ENCODE results near the gene RHOT2. TPM values are rescaled to one million over a fixed set of nuclear protein-coding genes. Genes with fewer than 3 reads are reported as not detected.
A peak's percentile ranks its signal among the peaks of the same experiment; 100 is the strongest.

Gene RHOT2
- total and polyA plus RNA-seq, 2 donors (not counting 3 experiments of a cell fraction or from before 2014, with no cell fraction given), result 106 to 139 TPM

DNA sequence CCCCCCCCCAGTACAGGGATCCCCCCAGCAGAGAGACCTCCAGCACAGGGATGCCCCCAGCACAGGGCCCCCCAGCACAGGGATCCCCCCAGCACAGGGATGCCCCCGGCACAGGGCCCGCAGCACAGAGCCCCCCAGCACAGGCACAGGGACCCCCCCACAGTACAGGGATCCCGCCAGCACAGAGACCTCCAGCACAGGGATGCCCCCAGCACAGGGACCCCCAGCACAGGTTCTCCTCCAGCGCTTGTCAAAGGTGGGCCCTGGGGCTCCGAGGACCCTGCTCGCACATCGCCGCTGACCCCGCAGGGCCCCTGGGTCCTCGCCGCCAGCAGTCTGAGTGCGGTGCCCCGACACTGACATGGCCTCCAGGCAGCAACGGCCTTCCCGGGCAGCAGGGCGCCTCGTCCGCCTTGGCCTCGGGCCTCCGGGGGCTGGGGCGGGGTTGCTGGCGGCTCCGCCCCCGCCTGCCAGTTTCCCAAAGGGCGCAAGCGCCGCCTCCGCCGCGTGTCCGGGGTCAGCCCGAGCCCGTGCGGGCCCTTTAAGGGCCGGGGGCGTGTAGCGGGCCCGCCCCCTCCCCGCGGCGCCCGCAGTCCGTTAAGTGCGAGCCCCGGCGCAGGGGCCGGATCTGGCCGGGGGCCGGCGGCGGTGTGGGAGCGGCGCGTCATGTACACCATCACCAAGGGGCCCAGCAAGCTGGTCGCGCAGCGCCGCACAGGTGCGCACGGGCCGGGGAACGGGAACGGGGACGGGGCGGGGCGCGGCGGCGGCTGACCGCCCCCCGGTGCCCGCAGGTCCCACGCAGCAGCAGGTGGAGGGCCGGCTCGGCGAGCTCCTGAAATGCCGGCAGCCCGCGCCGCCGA is 26.4 kb upstream of the RHOT2 start, which contains the start of gene MCRIP2:
Gene MCRIP2, plus strand, starts transcription at position 503 of the 863 bp plus-strand sequence. Its CDS starts 164 bp downstream, at position 667.
- Histone ChIP-seq H2AFZ (ENCODE audit: low read depth, low read length) (peak within 1 kb of the TSS; percentile 48), H3K4me1 (ENCODE audit: control insufficient read depth, extremely low read depth, insufficient read depth, low read length) (peaks cover 9% of the 10 kb centered on the region), H3K27ac (ENCODE audit: insufficient read depth, low read depth, low read length) (no peak within 1 kb of the TSS), H3K27me3 (ENCODE audit: control insufficient read depth in 2 of 2, insufficient read depth in 2 of 2, low read length in 2 of 2) (no peaks in the 10 kb centered on the region), H3K9ac (replicated peaks; ENCODE audit: extremely low read depth, insufficient read depth, low read length) (peak within 1 kb of the TSS; percentile 25), H3K79me2 (ENCODE audit: control insufficient read depth, insufficient read depth, low read length) (no peaks in the 10 kb centered on the region), H3K9me3 (replicated peaks; ENCODE audit: control insufficient read depth, insufficient read depth, low read length) (no peaks in the 10 kb centered on the region), H3K36me3 (ENCODE audit: control insufficient read depth in 2 of 2, extremely low read depth in 1 of 2, insufficient read depth in 2 of 2, low read length in 2 of 2) (no peaks in the 10 kb centered on the region), H3K4me2 (ENCODE audit: insufficient read depth, low read length) (peak within 1 kb of the TSS; percentile 4), H4K20me1 (replicated peaks; ENCODE audit: control insufficient read depth, extremely low read depth, insufficient read depth, low read length) (no peaks in the 10 kb centered on the region), H3K4me3 (replicated peaks in 1 of 3; ENCODE audit: insufficient read depth in 1 of 3, low read depth in 1 of 3, low read length in 3 of 3) (peak within 1 kb of the TSS; percentile 32 to 52 (median 36)), H3K9me1 (replicated peaks; ENCODE audit: control insufficient read depth, extremely low read depth, insufficient read depth, low read length) (no peaks in the 10 kb centered on the region)
- CTCF ChIA-PET, result interaction anchor here (1.0 kb wide), 1 partner anchor 16 kb away, joined by 3 read pairs; no protein-coding TSS in a partner anchor
- dilution Hi-C loops (cut with MboI; ENCODE audit: extremely low pct_ligation_motif_present, low sequenced_read_pairs) (no loop called here), intact Hi-C loops (cut with micrococcal nuclease) (no loop called here)
- FAIRE-seq (peak; percentile 93), DNase-seq (ENCODE audit: low read depth, low spot score) (peak; percentile 62)
- BruUV-seq (replicated peaks), result no TSS peak
- no peak for TF ChIP-seq EZH2 (IDR thresholded peaks at IDR 0.05; ENCODE audit: borderline replicate concordance, low read depth, low read length, severe bottlenecking)
- no peak for TF ChIP-seq FOS (IDR thresholded peaks at IDR 0.05; ENCODE audit: borderline replicate concordance, insufficient read depth, low read length)
- TF ChIP-seq JUN (IDR thresholded peaks at IDR 0.05; ENCODE audit: borderline replicate concordance, insufficient read depth, insufficient read length, low read depth), result no peak
- TF ChIP-seq POLR2A (IDR thresholded peaks at IDR 0.05; ENCODE audit: low read depth, low read length), result peak; percentile 63
- TF ChIP-seq, protein P1, sequence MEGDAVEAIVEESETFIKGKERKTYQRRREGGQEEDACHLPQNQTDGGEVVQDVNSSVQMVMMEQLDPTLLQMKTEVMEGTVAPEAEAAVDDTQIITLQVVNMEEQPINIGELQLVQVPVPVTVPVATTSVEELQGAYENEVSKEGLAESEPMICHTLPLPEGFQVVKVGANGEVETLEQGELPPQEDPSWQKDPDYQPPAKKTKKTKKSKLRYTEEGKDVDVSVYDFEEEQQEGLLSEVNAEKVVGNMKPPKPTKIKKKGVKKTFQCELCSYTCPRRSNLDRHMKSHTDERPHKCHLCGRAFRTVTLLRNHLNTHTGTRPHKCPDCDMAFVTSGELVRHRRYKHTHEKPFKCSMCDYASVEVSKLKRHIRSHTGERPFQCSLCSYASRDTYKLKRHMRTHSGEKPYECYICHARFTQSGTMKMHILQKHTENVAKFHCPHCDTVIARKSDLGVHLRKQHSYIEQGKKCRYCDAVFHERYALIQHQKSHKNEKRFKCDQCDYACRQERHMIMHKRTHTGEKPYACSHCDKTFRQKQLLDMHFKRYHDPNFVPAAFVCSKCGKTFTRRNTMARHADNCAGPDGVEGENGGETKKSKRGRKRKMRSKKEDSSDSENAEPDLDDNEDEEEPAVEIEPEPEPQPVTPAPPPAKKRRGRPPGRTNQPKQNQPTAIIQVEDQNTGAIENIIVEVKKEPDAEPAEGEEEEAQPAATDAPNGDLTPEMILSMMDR (IDR thresholded peaks at IDR 0.05; ENCODE audit: extremely low read depth in 1 of 2, insufficient read depth in 1 of 2, low read depth in 1 of 2, low read length in 2 of 2), result no peak
- TF ChIP-seq, protein P2, sequence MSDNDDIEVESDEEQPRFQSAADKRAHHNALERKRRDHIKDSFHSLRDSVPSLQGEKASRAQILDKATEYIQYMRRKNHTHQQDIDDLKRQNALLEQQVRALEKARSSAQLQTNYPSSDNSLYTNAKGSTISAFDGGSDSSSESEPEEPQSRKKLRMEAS (IDR thresholded peaks at IDR 0.05; ENCODE audit: insufficient read depth, insufficient read length), result no peak
- TF ChIP-seq POLR2AphosphoS5 (IDR thresholded peaks at IDR 0.05; ENCODE audit: insufficient read depth, low read depth, low read length), result peak; percentile 60
- no peak for TF ChIP-seq GATA2 (IDR thresholded peaks at IDR 0.05; ENCODE audit: insufficient read depth, insufficient read length, low read depth, low read length)
- no peak for TF ChIP-seq MYC (IDR thresholded peaks at IDR 0.05; ENCODE audit: low read depth, low read length)
- POLR2A ChIA-PET, result no interaction called here

All from endothelial cell of umbilical vein (primary cell).